AG10803 (cell line): ENCODE measurements around the gene HPN.

Experiments
- DNase-seq: peaks from one replicate; pipeline ENCODE4 v3.0.0; 2010; ENCODE audit warnings: low read depth
- H3K4me3 ChIP-seq: 2 replicates; pipeline ENCODE4 v1.5.1; 2011; ENCODE audit warnings: mild to moderate bottlenecking, low read length, control low read depth
- TF ChIP-seq, protein P1 (sequence below): conservative IDR thresholded peaks from 2 replicates; pipeline ENCODE4 v1.5.1; 2011; ENCODE audit warnings: mild to moderate bottlenecking, low read length, control low read depth, inconsistent platforms

The HPN gene

GRCh38 chr19:34998777-34999497 lies 42.6 kb upstream of the HPN start:
- peak overlapping the region; percentile 74 for H3K4me3 ChIP-seq
- DNase-seq = no peak

DNA sequence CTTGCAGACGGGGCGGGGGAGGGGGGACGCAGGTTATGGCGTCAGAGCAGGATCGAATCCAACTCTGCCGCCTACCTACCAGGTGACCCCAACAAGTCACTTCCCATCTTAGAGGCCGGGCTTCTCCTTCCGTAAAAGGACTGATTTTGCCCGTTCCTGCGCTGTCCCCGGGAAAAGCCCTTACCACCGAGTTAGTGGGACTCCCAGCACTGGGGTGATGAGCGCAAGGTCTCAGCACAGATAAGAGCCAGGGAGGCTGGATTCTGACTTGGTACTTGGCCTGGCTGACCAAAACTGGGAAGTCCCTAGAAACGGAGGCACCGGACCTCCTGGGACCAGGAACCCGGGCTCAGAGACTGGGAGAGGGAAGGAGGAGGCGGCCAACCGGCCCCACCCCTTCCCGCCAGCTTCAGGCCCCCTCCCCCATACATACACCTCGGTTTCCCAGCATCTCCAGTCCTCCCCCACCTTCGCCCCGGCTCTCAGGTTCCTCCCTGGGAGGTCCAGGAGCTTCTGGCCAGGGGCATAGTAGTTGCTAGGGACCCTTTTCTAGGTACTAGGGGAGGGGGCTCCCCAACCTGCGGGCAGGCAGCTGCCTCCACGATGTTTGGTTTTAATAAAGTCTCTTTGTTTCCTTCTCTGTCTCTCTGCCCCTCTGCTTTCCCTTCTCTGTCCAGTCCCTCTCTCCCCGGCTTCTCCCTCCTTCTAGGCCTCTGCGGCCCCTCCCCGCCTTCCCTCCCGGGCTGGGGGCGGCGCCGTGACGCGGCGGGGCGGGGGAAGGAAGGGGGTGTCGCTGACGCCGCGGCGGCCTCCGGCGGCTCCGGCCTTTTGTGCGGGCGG lies 41.8 kb upstream of the HPN start, which contains the start of gene GRAMD1A:
GRAMD1A (plus strand) TSS at position 826 of the 840 bp plus-strand sequence. CDS start 156 bp downstream, outside the sequence.
- TF ChIP-seq, protein P1, sequence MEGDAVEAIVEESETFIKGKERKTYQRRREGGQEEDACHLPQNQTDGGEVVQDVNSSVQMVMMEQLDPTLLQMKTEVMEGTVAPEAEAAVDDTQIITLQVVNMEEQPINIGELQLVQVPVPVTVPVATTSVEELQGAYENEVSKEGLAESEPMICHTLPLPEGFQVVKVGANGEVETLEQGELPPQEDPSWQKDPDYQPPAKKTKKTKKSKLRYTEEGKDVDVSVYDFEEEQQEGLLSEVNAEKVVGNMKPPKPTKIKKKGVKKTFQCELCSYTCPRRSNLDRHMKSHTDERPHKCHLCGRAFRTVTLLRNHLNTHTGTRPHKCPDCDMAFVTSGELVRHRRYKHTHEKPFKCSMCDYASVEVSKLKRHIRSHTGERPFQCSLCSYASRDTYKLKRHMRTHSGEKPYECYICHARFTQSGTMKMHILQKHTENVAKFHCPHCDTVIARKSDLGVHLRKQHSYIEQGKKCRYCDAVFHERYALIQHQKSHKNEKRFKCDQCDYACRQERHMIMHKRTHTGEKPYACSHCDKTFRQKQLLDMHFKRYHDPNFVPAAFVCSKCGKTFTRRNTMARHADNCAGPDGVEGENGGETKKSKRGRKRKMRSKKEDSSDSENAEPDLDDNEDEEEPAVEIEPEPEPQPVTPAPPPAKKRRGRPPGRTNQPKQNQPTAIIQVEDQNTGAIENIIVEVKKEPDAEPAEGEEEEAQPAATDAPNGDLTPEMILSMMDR = no peak
- DNase-seq = peak; percentile 82
- peak within 1 kb of the TSS; percentile 74 for H3K4me3 ChIP-seq

More at GRCh38 chr19:34998777-34999497, 42.6 kb upstream of the HPN start:
- TF ChIP-seq, protein P1 = no peak

DNA sequence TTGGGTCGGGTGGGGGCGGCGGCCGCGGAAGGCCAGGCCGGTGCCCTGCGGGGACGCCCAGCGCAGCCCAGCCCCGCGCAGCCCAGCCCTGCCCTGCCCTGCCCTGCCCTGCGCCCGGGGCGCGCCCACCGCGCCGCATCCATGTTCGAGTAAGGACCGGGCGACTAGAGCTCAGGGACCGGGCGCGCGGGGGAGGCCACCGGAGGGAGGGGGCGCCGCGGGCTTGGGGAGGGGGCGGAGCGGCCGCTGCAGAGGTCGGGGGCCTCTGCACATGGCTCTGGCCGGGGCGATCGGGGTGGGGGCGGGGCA lies 41.2 kb upstream of the HPN start:
- DNase-seq = no peak
- H3K4me3 ChIP-seq = peak overlapping the region; percentile 74
- TF ChIP-seq, protein P1 = no peak

GRCh38 chr19:35000647-35001501 lies 40.6 kb upstream of the HPN start:
- H3K4me3 ChIP-seq = peak overlapping the region; percentile 74
- TF ChIP-seq, protein P1 = no peak
- DNase-seq = peak; percentile 34

DNA sequence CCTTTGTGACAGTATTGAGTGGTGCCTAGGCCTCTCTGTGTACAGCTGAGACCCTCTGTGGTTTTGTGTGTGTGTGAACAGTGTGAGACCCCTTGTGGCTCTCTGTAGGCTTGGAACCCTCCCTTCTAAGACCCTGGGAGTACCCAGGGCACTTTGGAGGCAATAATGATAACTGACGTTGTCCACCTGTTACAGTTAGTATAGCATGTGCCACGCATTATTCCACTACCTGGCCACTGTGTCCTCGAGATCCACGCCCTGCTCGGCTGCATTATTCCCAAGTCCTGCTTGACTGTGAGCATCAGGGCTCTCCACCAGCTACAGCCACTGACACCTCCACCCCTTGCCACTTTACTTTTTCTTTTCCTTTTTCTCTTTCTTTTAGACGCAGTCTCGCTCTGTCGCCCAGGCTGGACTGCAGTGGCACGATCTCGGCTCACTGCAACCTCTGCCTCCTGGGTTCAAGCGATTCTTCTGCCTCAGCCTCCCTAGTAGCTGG lies 39.4 kb upstream of the HPN start:
- no peak overlapping the region for H3K4me3 ChIP-seq
- TF ChIP-seq, protein P1 = no peak
- DNase-seq = no peak

DNA sequence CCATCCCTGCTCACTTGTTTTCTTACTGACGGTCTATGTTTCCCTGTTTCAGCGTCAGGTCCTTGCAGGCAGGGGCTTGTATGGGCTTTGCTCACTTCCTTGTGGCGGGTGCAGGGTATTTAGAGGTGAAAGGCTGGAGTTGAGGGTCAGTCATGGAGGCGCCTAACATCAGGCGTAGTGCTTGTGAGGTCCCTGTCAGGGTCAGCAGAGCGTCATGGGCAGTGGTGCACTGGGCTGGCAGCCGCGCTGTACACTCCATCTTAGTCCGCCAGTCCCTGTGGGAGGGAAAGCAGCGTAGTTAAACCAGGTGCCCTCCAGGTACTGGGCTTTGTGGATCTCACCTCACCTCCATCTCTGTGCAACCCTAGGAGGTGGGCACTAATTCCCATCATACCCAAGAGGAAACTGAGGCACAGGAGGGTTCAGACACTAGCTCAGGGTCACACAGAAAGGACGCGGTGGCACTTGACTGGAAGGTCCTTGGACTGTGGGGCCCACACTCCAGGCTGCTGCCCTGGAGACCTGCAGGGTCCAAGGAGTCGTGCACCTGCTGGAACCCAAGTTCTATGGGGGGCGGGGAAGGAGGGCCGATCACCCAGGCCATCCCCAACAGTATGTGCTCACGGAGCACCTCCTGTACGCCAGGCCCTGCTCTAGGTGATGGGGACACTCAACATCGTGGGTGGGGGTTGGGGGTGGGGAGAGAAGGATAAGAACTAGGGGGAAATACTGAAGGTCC lies 36.8 kb upstream of the HPN start:
- no peak overlapping the region for H3K4me3 ChIP-seq
- TF ChIP-seq, protein P1 = no peak
- no peak for DNase-seq
